ENCODE data around the gene KRT17. TPM values are rescaled to one million over a fixed set of nuclear protein-coding genes. Genes with fewer than 3 reads are reported as not detected.

Gene KRT17
- total and polyA plus RNA-seq, 9 of the 15 experiments (the other 6 are each of a cell fraction or from before 2014, with no cell fraction given): 0.23 to 0.25 TPM; not detected in 7

DNA sequence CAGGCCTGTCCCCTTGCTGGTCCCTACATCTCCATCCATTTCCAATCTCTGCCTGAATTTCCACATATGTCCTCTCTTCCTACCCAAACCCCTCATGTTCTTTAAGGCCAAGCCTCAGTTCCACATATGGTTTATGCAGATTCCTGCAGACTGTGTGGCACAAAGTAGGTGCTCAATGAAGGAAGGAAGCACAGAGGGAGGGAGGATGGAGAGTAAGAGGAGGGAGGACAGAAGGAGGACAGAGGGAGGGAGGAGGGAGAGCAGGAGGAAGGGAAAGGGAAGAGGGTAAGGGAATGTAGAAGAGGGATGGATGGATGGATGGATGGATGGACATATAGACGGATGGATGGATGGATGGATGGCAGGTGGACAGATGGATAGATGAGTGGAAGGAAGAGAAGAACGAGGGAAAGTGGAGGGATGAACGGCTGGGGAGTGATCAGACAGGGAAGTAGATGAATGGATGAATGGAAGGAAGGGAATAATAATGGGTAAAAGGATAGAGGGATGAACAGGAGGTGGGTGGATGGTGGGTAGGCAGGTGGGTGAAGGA lies 29.9 kb downstream of the KRT17 start:
- peak; percentile 82 for TF ChIP-seq ZNF263 (CRISPR knock-in tag; IDR thresholded peaks at IDR 0.05; ENCODE audit: borderline replicate concordance)
- no peak for TF ChIP-seq ZNF57 (CRISPR knock-in tag; IDR thresholded peaks at IDR 0.05)
- no peak overlapping the region for H2AFZ ChIP-seq (ENCODE audit: low read depth, low read length)
- no peak overlapping the region for H3K9ac ChIP-seq (ENCODE audit: insufficient read depth in 1 of 2, low read depth in 2 of 2, low read length in 2 of 2)
- H4K20me1 ChIP-seq (replicated peaks; ENCODE audit: control insufficient read depth, insufficient read depth, low read length): no peaks in the 10 kb centered on the region
- no peak for ATAC-seq
- CTCF ChIA-PET (ENCODE audit: low intra/inter-chr PET ratio): no interaction called here
- no peak for FAIRE-seq
- in situ Hi-C loops (cut with MboI) (no loop called here), intact Hi-C loops (cut with micrococcal nuclease) (no loop called here)
- no peak for DNase-seq (ENCODE audit: extremely low read depth in 1 of 4, low spot score in 3 of 4)
- no peaks in the 10 kb centered on the region for H3K36me3 ChIP-seq (ENCODE audit: control insufficient read depth, insufficient read depth, low read length)
- 0% methylated on average over 3 of the region's 3 CpGs for WGBS (ENCODE audit: insufficient coverage, low coverage, missing lambda C conversion rate)
- H3K9me3 ChIP-seq (replicated peaks; ENCODE audit: control insufficient read depth, insufficient read depth, low read depth, low read length): no peaks in the 10 kb centered on the region
- H3K27ac ChIP-seq (ENCODE audit: extremely low read depth, low read depth, low read length): no peak overlapping the region
- no TSS peak for BruUV-seq (replicated peaks)
- peaks cover 22 to 61% of the 10 kb centered on the region in 2 experiments; a peak in 4 of 5 replicates for H3K27me3 ChIP-seq (ENCODE audit: control insufficient read depth in 2 of 2, insufficient read depth in 2 of 2, low read length in 2 of 2)
- H3K4me2 ChIP-seq (ENCODE audit: insufficient read depth, low read length): no peak overlapping the region
- POLR2A ChIA-PET: interaction anchor here (0.6 kb wide), 2 partner anchors 164 to 175 kb away, joined by 3 read pairs; no protein-coding TSS in a partner anchor
- H3K79me2 ChIP-seq (ENCODE audit: control insufficient read depth, insufficient read depth, low read length): no peaks in the 10 kb centered on the region
- no peaks in the 10 kb centered on the region for H3K9me1 ChIP-seq (ENCODE audit: control insufficient read depth, insufficient read depth, low read length)
- no peaks in the 10 kb centered on the region; a peak in 1 of 5 replicates for H3K4me1 ChIP-seq (replicated peaks in 1 of 2; ENCODE audit: control insufficient read depth in 2 of 2, insufficient read depth in 2 of 2, low read length in 2 of 2)
- H3K4me3 ChIP-seq: no peak overlapping the region

DNA sequence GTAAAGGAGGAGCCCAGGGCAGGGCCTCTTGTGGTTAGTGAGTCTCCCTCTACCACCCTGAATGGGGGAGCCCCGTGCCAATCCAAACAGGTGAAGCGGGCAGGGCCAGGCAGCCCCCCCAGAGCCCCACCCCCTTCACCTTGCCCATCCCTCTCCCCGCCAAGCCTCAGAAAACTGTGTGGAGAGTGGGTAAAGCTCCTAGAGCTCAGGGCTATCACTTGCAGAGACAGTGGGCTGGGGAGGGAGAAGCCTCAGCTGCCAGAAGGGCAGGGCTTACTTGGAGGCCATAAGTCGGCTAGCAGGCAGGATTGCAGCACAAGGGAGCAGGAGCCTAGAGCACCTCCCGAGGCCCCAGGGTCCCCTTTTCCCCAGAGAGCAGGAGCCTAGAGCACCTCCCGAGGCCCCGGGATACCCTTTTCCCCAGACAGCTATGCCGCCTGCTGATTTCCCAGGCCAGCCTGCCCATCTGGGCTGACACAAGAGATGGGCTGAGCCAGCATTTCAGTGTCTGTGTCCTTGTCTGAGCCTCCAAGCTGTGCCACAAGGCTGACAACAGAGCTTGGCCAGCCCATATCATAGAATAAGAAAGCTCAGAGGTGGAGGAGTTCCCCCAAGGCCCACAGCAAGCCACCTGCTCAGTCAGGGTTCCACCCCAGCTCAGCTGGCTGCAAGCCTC lies 30.9 kb downstream of the KRT17 start:
- no peaks in the 10 kb centered on the region for H3K79me2 ChIP-seq (ENCODE audit: control insufficient read depth, insufficient read depth, low read length)
- H3K9me1 ChIP-seq (ENCODE audit: control insufficient read depth, insufficient read depth, low read length): no peaks in the 10 kb centered on the region
- peaks cover 22 to 67% of the 10 kb centered on the region in 2 experiments; a peak in 4 of 5 replicates for H3K27me3 ChIP-seq (ENCODE audit: control insufficient read depth in 2 of 2, insufficient read depth in 2 of 2, low read length in 2 of 2)
- ATAC-seq: no peak
- POLR2A ChIA-PET: interaction anchor here (0.6 to 0.9 kb wide), 3 partner anchors 12 to 174 kb away, joined by 3 read pairs; no protein-coding TSS in a partner anchor
- H3K4me2 ChIP-seq (ENCODE audit: insufficient read depth, low read length): no peak overlapping the region
- intact Hi-C loops (cut with micrococcal nuclease) (no loop called here), in situ Hi-C loops (cut with MboI) (no loop called here)
- TF ChIP-seq ZNF239 (CRISPR knock-in tag; IDR thresholded peaks at IDR 0.05): no peak
- TF ChIP-seq ZNF354B (CRISPR knock-in tag; IDR thresholded peaks at IDR 0.05): no peak
- TF ChIP-seq NR4A1 (CRISPR knock-in tag; IDR thresholded peaks at IDR 0.05): no peak
- no peak for TF ChIP-seq NR4A1 (tag; IDR thresholded peaks at IDR 0.05)
- no peak for TF ChIP-seq NFXL1 (CRISPR knock-in tag; IDR thresholded peaks at IDR 0.05)
- TF ChIP-seq TCFL5 (CRISPR knock-in tag; conservative IDR thresholded peaks at IDR 0.05): no peak
- no peak for TF ChIP-seq ZNF311 (CRISPR knock-in tag; IDR thresholded peaks at IDR 0.05)
- no peaks in the 10 kb centered on the region; a peak in 1 of 5 replicates for H3K4me1 ChIP-seq (replicated peaks in 1 of 2; ENCODE audit: control insufficient read depth in 2 of 2, insufficient read depth in 2 of 2, low read length in 2 of 2)
- BruUV-seq (replicated peaks): no TSS peak
- no peaks in the 10 kb centered on the region for H3K9me3 ChIP-seq (replicated peaks; ENCODE audit: control insufficient read depth, insufficient read depth, low read depth, low read length)
- no peak for DNase-seq (ENCODE audit: extremely low read depth in 1 of 4, low spot score in 3 of 4)
- no peak overlapping the region for H3K9ac ChIP-seq (ENCODE audit: insufficient read depth in 1 of 2, low read depth in 2 of 2, low read length in 2 of 2)
- no peak overlapping the region for H3K27ac ChIP-seq (ENCODE audit: extremely low read depth, low read depth, low read length)
- no peaks in the 10 kb centered on the region for H3K36me3 ChIP-seq (ENCODE audit: control insufficient read depth, insufficient read depth, low read length)
- no peaks in the 10 kb centered on the region for H4K20me1 ChIP-seq (replicated peaks; ENCODE audit: control insufficient read depth, insufficient read depth, low read length)
- FAIRE-seq: no peak
- whole genome bisulfite sequencing (ENCODE audit: insufficient coverage, low coverage, missing lambda C conversion rate): 0% methylated on average over 5 of the region's 8 CpGs
- no peak overlapping the region for H3K4me3 ChIP-seq
- H2AFZ ChIP-seq (ENCODE audit: low read depth, low read length): no peak overlapping the region
- CTCF ChIA-PET (ENCODE audit: low intra/inter-chr PET ratio): no interaction called here
